CMK (cell line): ENCODE measurements around the gene KDSR.

ENCODE experiments used
- DNase-seq: peaks from one replicate; pipeline ENCODE4 v3.0.0-alpha.2; 2010; ENCODE audit warnings: low read depth

The KDSR gene

GRCh38 chr18:63284173-63284799 is 82.7 kb downstream of the KDSR start:
- DNase-seq: no peak

GRCh38 chr18:63283305-63284094 is 83.5 kb downstream of the KDSR start:
- no peak for DNase-seq

- DNase-seq: no peak
These were observed 84.2 kb downstream of the KDSR start for GRCh38 chr18:63282793-63283192.
